A673 (cell line): ENCODE results near the gene EPO. TPM values are rescaled to one million over a fixed set of nuclear protein-coding genes. Genes with fewer than 3 reads are reported as not detected.

Experiments
- BruUV-seq: library from RNA; stranded (reverse); fragments of 400-500 nt; replicated peaks from 2 replicates; lab custom pipeline; 2021; lab: Mats Ljungman, UMichigan
- CTCF ChIA-PET: fragments of 300-600 bp; sonication (Branson Sonifier 250); formaldehyde crosslinking; loops from one replicate; lab custom pipeline; 2022; ENCODE audit warnings: antibody characterized with exemption; lab: Charles Lee
- POLR2A ChIA-PET: fragments of 300-600 bp; sonication (Branson Sonifier 250); formaldehyde crosslinking; loops from one replicate; lab custom pipeline; 2022; ENCODE audit warnings: antibody characterized with exemption; ENCODE audit not compliant: low non-redundant PET; lab: Charles Lee
- DNase-seq: peaks from one replicate; pipeline ENCODE4 v3.0.0-alpha.2; 2015; ENCODE audit warnings: low spot score
- H3K27ac ChIP-seq: fragments of 200-600 bp; sonication (generic); 2 replicates; pipeline ENCODE4 v1.5.1; 2016; ENCODE audit warnings: mixed run types, low read depth, mild to moderate bottlenecking, mixed read lengths, antibody characterized with exemption, low read length; ENCODE audit not compliant: poor library complexity, severe bottlenecking
- H3K27me3 ChIP-seq: fragments of 200-600 bp; sonication (generic); replicated peaks from 2 replicates; pipeline ENCODE4 v1.6.1; 2017; ENCODE audit warnings: mixed run types, low read depth, mild to moderate bottlenecking, mixed read lengths, antibody characterized with exemption, low read length; ENCODE audit not compliant: insufficient read depth, poor library complexity
- H3K36me3 ChIP-seq: fragments of 200-600 bp; sonication (generic); 2 replicates; pipeline ENCODE4 v1.6.1; 2016; ENCODE audit warnings: mixed run types, mild to moderate bottlenecking, mixed read lengths, antibody characterized with exemption, low read length; ENCODE audit not compliant: insufficient read depth, poor library complexity, severe bottlenecking
- H3K4me1 ChIP-seq: fragments of 200-600 bp; sonication (generic); 2 replicates; pipeline ENCODE4 v1.6.1; 2017; ENCODE audit warnings: mixed run types, mild to moderate bottlenecking, mixed read lengths, antibody characterized with exemption, low read length; ENCODE audit not compliant: insufficient read depth, poor library complexity, severe bottlenecking
- H3K4me3 ChIP-seq: fragments of 200-600 bp; sonication (generic); 2 replicates; pipeline ENCODE4 v1.5.1; 2016; ENCODE audit warnings: low read depth, mixed run types, mild to moderate bottlenecking, mixed read lengths, low read length; ENCODE audit not compliant: poor library complexity, severe bottlenecking
- H3K9me3 ChIP-seq: fragments of 200-600 bp; sonication (generic); 2 replicates; pipeline ENCODE4 v1.6.1; 2016; ENCODE audit warnings: mixed run types, low read depth, mild to moderate bottlenecking, mixed read lengths, antibody characterized with exemption, low read length; ENCODE audit not compliant: poor library complexity, severe bottlenecking
- CTCF ChIP-seq: fragments of 300-800, 200-600 bp; sonication (generic); conservative IDR thresholded peaks from 2 replicates; pipeline ENCODE4 v1.5.1; 2017; ENCODE audit warnings: low read depth, mild to moderate bottlenecking, antibody characterized with exemption, low read length, moderate library complexity, mixed read lengths
- EZH2 ChIP-seq: fragments of 200-600 bp; sonication (generic); IDR thresholded peaks from 2 replicates; pipeline ENCODE4 v1.6.1; 2017; ENCODE audit warnings: borderline replicate concordance, low read depth, mild to moderate bottlenecking, mixed read lengths, antibody characterized with exemption, low read length; ENCODE audit not compliant: poor library complexity, severe bottlenecking
- intact Hi-C: fragments of 100-400 bp; cut with micrococcal nuclease; formaldehyde crosslinking; loops from one replicate; pipeline ENCODE4 v1.10.0; 2022; ENCODE audit not compliant: unreplicated experiment
- total RNA-seq: library from RNA; stranded (reverse); gene quantifications from 2 replicates; pipeline ENCODE4 v1.2.3, GENCODE V29; 2021

EPO gene
- total RNA-seq, 1 experiment from 2014 or later: 0.21 TPM

GRCh38 chr7:100679927-100680575 lies 40.2 kb upstream of the EPO start:
- peak overlapping the region; percentile 30 for H3K27ac ChIP-seq
- ChIA-PET POLR2A (interaction anchor here (0.6 kb wide), 1 partner anchor 47 kb away, joined by 13 read pairs; no protein-coding TSS in a partner anchor), CTCF (interaction anchor here (1.1 kb wide), 1 partner anchor 12 kb away, joined by 6 read pairs; no protein-coding TSS in a partner anchor)
- no peak overlapping the region for H3K4me3 ChIP-seq
- no peaks in the 10 kb centered on the region for H3K27me3 ChIP-seq
- intact Hi-C loops: loop anchor here (10.0 kb wide), 1 partner anchor 95 kb away; the partner anchor contains the start of genes FBXO24 and LRCH4
- no peaks in the 10 kb centered on the region for H3K9me3 ChIP-seq
- DNase-seq: no peak
- H3K4me1 ChIP-seq: peaks cover 13% of the 10 kb centered on the region
- no TSS peak for BruUV-seq
- TF ChIP-seq EZH2: no peak
- no peak for TF ChIP-seq CTCF
- H3K36me3 ChIP-seq: peaks cover 82% of the 10 kb centered on the region

- H3K27me3 ChIP-seq: no peaks in the 10 kb centered on the region
- DNase-seq: no peak
- TF ChIP-seq CTCF: no peak
- TF ChIP-seq EZH2: no peak
- ChIA-PET POLR2A (interaction anchor here (0.6 kb wide), 1 partner anchor 48 kb away, joined by 13 read pairs; no protein-coding TSS in a partner anchor), CTCF (interaction anchor here (1.1 kb wide), 1 partner anchor 12 kb away, joined by 6 read pairs; no protein-coding TSS in a partner anchor)
- H3K36me3 ChIP-seq: peaks cover 88% of the 10 kb centered on the region
- peaks cover 13% of the 10 kb centered on the region for H3K4me1 ChIP-seq
- no TSS peak for BruUV-seq
- peak overlapping the region; percentile 30 for H3K27ac ChIP-seq
- intact Hi-C loops: no loop called here
- H3K9me3 ChIP-seq: no peaks in the 10 kb centered on the region
- H3K4me3 ChIP-seq: no peak overlapping the region
Measured at GRCh38 chr7:100680576-100681271, 39.5 kb upstream of the EPO start.

- no peak overlapping the region for H3K4me3 ChIP-seq
- no peaks in the 10 kb centered on the region for H3K9me3 ChIP-seq
- ChIA-PET POLR2A (no interaction called here), CTCF (no interaction called here)
- no peaks in the 10 kb centered on the region for H3K27me3 ChIP-seq
- no peak overlapping the region for H3K27ac ChIP-seq
- peaks cover 13% of the 10 kb centered on the region for H3K4me1 ChIP-seq
- peaks cover 94% of the 10 kb centered on the region for H3K36me3 ChIP-seq
- TF ChIP-seq CTCF (no peak), EZH2 (no peak)
- BruUV-seq: no TSS peak
- no peak for DNase-seq
- intact Hi-C loops: no loop called here
Measured at GRCh38 chr7:100681491-100682227, 38.6 kb upstream of the EPO start.
